Measurements from ENCODE around the gene HOXA7.
A peak's percentile ranks its signal among the peaks of the same experiment; 100 is the strongest.

HOXA7 gene

GRCh38 chr7:27159266-27160144 is 3.0 kb upstream of the HOXA7 start:
- no peak overlapping the region for H3K4me3 ChIP-seq (ENCODE audit: low read depth, low read length)

DNA sequence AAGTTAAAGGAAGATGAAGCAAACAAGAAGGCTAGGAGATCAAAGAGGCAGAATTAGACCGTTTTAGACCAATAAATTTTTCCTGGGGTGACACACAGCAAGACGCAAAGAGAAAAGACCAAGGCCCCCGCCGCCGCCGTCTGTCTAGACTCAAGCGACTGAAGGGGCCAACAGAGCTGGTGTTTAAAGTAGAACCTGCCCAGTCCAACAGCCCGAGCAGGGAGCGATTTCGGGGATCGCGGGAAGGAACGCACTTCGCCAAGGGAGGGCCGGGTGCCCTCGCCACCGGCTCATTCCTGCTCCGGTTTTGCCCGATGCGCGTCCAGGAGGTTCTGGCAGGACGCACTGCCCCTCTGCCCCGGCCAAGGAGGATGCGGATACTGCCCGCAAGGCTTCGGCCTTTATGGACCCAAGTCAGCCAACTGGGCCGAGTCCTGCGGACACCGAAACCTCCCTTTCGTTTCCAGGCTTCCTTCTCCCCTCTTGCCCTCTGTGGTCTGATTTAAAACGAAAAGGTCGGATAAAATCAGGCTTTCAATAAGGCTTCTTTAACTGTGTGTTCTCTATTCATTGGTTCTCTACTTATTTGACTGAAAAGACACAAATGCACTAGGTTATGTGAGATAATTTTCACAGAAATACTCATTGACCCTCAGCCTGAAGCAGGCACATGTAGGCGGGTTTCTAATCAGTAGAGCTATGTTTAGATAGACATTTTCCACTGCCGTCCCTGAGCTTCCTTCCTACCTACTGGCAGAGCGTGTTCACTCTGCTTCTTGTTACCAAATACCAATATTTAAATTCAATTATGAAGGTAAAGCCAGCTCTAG is 2.2 kb upstream of the HOXA7 start:
- H3K4me3 ChIP-seq (ENCODE audit: low read depth, low read length): no peak overlapping the region

GRCh38 chr7:27157702-27158431 is 1.4 kb upstream of the HOXA7 start:
- no peak overlapping the region for H3K4me3 ChIP-seq (ENCODE audit: low read depth, low read length)

GRCh38 chr7:27156916-27157701 is 634 bp upstream of the HOXA7 start:
- no peak overlapping the region for H3K4me3 ChIP-seq (ENCODE audit: low read depth, low read length)

- peak overlapping the region; percentile 27 for H3K4me3 ChIP-seq (ENCODE audit: low read depth, low read length)
Observed at GRCh38 chr7:27155816-27156507, 513 bp downstream of the HOXA7 start.

DNA sequence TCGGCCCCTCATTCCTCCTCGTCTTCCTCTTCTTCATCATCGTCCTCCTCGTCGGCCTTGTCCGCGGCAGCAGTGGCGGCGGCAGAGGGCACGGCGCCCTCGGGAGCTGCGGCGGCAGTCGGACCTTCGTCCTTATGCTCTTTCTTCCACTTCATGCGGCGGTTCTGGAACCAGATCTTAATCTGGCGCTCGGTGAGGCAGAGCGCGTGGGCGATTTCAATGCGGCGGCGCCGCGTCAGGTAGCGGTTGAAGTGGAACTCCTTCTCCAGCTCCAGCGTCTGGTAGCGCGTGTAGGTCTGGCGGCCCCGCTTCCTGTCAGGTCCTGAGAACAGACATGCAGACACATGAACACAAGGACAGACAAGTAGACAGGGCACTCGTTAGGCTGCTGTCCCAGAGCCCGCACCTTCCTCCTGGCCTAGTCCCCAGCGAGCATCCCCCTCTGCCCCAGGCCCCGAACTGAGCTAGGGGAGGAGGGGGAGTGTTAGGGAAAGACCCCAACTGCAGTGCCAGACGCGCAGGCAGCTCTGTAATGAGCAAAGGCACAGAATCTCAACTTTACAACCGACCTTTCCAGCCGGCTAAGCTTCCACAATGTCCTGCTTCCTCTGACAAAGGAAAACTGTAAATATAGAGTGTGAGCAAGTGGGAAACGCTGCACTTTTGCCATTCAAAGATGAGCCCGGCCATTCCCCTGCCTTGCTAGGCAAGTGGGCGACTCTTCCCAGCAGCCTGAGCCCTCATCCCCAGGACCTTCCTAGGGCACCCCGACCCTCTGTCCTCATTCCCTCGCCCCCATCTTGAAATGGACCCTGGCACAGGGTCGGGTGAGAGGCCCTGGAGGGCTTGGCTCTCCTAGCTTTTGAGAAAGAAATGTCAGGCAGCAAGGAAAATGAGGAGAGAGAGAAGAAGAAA is 1.3 kb downstream of the HOXA7 start:
- H3K4me3 ChIP-seq (ENCODE audit: low read depth, low read length): no peak overlapping the region

GRCh38 chr7:27154369-27154768 is 2.1 kb downstream of the HOXA7 start:
- no peak overlapping the region for H3K4me3 ChIP-seq (ENCODE audit: low read depth, low read length)

DNA sequence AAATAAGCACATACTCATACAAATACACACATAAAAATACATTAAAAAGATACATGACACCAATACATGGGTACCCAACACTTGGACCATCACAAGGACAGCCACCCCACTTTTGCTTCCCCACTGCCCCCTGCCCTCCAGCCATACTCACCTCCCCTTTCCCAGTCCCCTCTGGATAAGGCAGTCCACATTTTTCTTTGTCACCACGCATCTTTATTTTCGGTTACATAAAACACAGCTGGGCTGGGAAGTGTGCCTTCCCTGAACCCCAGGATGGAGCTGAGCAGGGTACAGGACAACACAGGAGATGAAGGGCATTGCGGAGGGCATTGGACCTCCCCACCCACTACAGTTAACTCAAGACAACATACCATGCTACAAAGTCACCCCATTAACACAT is 2.9 kb downstream of the HOXA7 start:
- H3K4me3 ChIP-seq (ENCODE audit: low read depth, low read length): no peak overlapping the region

- H3K4me3 ChIP-seq (ENCODE audit: low read depth, low read length): no peak overlapping the region
Observed at GRCh38 chr7:27152816-27153442, 3.5 kb downstream of the HOXA7 start.

- no peak within 1 kb of the TSS for H3K4me3 ChIP-seq (ENCODE audit: low read depth, low read length)
Observed at GRCh38 chr7:27151931-27152815, 4.3 kb downstream of the HOXA7 start, which contains the start of gene HOXA3. HOXA3 (minus strand) TSS chr7:27152583; CDS start chr7:27110640, 41,943 bp downstream.

GRCh38 chr7:27151341-27151930 is 5.0 kb downstream of the HOXA7 start:
- H3K4me3 ChIP-seq (ENCODE audit: low read depth, low read length): no peak overlapping the region

DNA sequence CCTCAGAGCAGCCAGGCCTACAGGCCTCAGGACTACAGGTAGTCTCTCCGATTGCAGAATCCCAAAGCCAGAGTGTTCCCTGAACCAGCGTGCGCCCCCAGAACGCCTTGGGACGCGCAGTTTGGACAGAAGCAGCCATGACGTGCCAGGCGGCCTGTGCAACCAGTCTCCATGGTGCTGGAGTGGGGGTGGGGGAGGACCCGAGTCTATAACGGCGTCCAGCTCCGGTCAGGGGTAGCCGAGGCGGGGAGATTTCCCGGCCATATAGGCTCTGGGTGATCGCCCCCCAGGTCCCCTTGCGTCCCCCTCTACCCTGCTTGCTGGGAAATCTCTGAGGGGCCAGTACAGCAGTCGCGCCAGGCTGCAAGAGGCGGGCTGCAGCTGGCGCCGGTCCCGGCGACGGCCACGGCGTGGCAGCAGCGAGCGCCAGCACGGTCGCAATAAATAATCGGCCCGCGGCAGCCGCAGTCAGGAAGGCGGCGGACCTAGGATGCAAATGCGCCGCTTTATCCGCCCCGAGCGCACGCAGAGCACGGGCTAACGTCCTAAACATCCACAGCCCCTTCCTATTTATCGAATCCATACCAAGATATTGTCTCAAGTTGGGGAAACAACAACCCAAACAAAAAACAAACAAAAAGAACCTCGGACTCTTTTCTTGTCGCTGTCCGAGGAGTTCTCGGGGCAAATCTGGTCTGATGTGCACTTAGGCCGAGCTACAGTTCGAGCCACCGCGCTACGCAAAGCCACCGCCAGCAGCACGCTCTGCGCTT is 5.7 kb downstream of the HOXA7 start:
- H3K4me3 ChIP-seq (ENCODE audit: low read depth, low read length): no peak overlapping the region

DNA sequence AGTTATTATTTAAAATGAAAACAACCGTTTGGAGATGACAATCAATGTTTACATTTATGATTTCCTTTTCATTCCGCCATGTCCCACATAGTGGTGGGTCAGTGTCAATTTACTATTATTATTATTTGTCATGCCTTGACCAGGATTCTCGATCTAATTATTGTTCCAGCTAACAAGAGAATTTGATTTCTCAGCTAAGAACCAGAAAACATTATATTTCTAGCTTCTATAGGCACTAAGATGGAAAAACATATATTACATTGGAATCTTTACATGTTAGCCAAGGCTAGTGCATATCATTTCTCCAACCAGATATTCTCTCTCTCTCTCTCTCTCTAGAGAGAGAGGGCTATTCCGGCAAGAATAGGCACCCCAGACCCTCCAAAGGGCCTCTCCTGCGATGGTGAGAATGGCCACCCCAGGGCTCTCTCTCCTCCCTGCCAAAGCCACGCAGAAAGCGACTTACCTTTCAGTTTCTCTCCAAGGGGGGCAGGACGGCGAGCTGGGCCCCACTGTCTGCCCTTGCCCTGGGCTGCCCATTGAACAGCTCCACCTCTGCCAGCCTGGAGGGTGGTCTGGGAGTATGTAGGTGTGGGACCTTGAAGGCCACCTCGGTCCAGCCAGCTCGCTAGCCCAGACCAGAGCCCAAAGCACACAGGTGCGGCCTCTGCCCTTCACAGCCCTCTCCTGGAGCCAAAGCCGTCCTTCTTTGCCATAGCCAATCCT is 6.5 kb downstream of the HOXA7 start:
- no peak overlapping the region for H3K4me3 ChIP-seq (ENCODE audit: low read depth, low read length)

DNA sequence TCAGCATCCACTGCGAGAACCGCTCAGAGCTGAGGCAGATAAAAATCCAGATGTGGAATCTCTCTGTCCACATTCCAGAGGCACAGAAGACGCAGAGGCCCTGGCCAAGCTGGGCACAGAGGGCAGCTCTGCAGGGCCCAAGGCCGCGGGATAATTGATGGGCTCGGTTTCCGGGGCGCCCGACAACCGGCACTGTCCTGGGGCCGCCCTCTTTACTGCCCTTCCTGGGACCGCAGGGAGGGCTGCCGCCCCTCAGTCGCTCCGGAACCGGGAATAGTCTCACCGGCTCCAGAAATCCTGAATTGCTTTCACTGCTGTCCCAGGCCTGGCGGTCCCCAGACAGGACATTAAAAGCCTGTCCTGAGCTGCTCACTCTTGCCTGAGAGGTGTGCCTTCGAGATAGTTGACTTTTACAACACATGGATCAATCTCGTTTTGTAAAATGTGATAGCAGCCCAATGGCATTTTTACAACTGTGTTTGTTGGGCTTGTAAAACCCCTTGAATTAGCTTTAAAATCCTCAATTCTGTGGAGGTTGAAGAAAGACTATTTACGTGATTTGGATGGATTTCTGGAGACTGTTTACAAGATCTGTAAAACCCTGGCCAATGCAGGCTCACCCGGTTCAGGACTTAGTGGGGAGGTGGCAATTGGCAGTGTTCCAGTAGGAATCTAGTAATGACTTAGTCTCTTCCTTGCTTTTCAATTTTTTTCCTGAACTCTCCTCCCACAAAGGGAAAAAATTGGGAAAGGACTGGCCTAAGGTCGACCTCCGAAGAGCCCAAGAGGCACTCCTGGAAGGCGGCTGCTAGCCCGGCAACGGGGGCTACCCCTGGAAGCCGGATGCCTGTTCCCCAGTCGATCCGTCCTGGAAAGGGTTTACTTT is 7.5 kb downstream of the HOXA7 start:
- no peak overlapping the region for H3K4me3 ChIP-seq (ENCODE audit: low read depth, low read length)
